GM18507 (cell line): Measurements from ENCODE around the gene DLX5.

Source experiments
- DNase-seq: peaks from one replicate; pipeline ENCODE4 v3.0.0; 2011; ENCODE audit warnings: low read depth; ENCODE audit not compliant: insufficient read length; ENCODE audit errors: extremely low spot score
- FAIRE-seq: peaks from 2 replicates; lab custom pipeline; 2011; peaks lifted over from hg19 to GRCh38; lab: Jason Lieb, UNC

Gene DLX5

DNA sequence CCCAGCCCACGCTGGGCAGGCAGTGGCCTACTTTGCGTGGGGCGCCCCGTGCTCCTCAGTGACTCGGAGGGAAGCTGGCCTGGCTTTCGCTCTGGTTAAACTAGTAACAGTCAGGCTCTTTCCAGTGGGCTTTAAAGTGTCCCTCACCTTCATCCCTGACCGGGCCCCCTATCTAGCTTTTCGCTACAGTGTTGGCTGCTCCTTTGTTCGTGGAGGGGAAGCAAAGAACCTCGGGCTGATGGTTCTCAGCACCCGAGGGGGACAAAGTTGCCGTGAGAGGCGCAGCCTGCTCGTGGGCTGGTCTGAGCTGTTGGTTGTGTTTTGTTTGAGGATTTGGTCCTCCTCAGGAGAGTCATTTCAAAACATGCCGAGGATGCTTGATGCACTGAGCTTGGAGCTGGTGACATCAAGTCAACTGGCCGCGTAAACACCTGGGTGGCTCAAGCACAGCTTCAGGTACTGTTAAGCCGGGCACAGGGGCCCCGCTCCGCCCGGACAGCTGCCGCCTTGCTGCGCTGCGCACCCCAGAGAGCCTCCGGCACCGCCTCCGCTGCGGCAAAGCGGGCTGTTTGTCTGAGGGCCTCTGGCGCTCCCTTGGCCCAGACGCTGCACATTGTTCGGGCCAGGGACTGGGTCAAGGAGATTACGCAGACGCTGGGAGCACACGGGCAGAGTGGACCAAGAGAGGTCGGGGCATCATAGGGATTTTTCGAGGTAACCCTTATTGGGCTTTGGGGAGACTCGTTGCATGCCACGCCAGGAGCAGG is 17.6 kb downstream of the DLX5 start:
- DNase-seq = no peak

DNA sequence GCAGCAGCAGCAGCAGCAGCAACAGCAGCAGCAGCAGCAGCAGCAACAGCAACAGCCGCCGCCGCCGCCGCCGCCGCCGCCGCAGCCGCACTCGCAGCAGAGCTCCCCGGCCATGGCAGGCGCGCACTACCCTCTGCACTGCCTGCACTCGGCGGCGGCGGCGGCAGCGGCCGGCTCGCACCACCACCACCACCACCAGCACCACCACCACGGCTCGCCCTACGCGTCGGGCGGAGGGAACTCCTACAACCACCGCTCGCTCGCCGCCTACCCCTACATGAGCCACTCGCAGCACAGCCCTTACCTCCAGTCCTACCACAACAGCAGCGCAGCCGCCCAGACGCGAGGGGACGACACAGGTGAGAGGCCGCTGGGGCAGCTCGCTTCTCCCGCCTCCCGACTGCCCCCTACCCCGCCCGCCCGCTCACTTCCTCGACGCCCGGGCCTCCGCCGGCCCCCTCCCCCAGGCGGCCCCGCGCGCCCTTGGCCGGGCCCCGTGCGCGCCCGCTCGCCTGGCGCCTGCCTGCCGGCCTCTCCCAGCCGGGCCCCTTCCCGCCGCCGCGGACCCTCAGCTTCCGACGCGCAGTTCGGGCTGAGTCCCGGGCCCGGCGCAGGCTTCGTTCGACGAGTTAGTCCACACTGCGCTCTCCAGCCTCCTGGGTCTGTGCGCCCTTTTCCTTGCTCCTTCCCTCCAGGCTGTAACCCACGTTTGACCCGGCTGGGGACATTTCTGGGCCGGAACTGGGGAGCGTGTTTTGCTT is 18.4 kb downstream of the DLX5 start:
- FAIRE-seq (no peak), DNase-seq (no peak)

More for the DNA sequence above, 17.6 kb downstream of the DLX5 start:
- no peak for FAIRE-seq

DNA sequence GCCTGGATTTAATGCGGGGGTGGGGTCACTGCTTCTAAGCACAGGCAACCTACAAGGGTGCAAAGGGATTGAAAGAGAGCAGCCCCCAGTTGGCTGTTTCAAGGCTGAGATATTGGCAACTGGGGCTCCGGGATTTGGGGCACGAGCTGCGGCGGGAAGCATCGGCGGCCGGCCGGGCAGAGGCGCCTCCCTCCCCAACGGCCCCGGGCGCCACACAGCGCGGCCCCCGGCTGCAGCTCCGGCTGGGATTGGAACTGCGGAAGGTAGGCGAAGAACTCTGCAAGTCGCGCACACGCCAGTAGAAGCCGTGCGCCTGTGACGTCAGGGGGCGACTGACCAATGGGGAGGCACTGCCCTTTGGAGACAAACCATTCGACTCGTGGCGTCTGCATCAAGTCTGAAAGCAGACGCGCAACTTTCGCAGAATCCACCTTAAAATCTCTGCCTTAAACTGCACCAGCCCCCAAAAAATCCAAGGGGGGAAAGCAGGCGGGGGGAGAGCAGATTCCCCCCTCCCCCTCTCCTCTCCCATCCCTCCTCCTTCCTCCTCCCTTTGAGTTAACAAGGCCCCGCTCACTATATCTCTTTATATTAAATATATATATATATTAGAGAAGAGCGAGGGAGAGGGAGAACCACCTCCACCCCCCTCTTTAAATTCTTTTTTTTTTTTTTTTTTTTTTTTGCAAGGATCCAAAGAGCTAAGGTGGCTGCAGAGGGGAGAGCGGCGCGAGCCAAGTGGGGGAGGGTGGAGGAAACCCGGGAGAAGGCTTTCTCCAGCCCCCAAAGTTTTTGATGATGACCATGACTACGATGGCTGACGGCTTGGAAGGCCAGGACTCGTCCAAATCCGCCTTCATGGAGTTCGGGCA is 19.2 kb downstream of the DLX5 start, which contains the start of gene DLX6:
TSS of gene DLX6 (plus strand) at position 371 of the 872 bp plus-strand sequence. CDS start at position 796, 425 bp downstream.
- DNase-seq = no peak
- no peak for FAIRE-seq

DNA sequence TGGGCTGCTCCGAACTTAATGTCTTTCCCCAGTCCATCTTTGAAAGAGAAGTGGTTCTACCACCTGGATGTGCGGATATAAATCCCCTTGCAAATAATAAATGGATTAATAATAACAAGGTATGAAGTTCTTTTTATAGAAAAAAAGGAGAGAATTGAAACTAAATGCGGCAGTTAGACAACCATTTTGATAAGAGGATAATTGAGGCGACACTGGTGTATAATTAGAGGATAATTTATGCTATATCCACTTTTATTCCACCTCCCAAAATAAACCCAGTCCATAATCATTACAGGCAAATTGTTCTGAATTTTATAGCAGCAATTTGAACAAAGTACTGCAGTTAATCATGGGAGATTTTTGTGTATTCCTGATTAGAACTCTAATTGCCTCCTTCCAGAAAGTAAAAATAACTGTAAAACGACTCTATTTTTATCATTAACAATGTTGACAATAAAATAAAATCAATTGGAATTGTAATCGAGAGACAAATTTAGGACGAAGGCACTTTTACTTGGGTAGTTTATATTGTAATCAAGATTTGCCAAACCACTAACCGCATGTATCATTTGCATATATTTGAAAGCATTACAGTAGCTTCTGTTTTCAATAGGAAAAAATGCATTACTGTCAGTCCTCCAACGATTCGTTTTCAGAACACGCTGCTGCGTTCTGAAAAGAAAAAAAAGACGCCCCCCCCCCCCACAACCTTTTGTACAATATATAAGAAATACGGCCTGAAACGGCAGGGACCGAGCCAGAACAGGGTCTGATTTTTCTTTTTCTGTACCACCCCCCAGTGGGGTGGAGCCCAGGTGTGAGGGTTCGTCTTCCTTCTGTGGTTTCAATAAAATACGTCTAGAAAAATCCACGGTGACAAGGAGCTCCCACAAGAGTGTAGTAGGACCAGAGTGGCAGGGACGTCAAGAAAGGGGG is 20.1 kb downstream of the DLX5 start:
- no peak for DNase-seq
- FAIRE-seq = no peak

DNA sequence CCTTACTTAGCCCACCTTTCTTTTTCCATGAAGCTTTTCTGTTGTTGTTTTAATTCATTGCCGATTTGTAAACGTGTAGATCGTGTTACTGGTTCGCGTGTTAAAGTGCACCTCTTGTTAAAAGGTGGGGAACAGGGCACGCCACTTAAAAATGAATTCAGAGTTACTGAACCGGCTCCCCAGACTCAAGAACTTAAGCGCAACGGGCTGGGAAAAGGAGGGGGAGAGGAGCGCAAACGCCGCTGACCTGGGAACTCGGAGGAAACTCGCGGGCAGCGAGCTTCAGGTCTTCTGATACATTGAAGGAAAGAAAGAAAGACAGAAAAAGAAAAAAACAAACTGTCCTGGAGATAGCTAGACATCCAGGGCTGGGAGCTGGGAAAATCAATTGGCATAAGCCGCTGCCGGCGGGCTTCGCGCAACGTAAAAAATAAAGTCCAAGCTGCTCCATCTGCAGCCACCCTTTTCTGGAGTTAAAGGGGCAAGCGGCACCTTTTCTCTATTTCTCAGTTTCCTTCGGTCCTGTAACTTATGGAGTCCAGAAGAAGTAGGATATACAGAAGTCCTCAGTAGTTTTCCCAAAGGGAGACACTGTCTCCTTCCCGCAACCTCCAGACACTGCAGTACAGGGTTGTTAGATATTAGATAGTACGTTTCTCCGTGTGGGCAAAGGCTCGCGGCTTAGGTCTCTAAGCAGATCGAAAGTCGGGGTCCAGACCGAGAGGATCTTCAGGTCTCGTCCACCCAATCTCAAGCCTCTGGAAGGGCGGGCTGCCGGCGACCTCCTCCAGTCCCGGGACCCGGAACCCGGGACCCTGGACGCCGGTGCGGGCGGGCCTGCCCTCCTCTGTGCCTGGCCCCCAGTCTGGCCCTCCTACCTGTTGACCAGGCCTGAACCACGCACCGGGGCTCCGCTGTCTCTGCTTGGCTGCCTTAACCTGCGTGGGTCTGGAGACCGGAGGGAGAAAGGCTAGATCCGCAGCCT is 21.1 kb downstream of the DLX5 start:
- DNase-seq = no peak
- FAIRE-seq = no peak

DNA sequence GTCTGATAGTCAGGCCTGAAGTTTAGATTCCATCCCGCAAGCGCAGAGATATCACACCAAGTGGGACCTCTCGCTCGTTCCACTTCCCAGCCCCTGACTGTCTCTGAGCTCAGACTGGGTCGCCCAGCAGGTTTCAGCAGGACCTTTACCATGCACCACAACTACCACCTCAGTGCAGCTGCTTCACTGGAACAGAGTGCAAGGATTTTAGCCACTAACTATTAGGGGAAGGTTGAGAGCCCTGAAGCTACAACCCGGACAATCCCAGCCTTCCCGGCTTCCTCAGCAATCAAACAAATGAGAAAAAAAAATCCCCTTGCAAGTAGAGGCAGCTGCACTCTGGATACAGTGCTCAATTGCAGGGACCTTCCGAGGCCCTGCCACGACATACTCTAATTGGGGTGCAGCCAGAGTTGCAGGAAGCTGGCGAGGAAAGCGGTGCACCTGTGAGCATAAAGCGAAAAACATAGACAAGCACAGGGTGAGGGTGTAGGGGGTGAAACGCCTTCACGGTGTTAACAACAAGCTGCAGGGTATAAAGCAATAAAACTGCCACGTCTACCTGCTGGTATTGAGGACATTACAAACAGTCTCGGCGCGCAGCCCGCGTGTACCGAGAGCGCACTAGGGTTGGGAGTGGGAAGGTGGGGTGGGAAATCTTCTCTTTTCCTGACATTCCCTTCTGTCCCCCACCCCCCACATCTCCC is 21.9 kb downstream of the DLX5 start:
- FAIRE-seq (no peak), DNase-seq (no peak)

DNA sequence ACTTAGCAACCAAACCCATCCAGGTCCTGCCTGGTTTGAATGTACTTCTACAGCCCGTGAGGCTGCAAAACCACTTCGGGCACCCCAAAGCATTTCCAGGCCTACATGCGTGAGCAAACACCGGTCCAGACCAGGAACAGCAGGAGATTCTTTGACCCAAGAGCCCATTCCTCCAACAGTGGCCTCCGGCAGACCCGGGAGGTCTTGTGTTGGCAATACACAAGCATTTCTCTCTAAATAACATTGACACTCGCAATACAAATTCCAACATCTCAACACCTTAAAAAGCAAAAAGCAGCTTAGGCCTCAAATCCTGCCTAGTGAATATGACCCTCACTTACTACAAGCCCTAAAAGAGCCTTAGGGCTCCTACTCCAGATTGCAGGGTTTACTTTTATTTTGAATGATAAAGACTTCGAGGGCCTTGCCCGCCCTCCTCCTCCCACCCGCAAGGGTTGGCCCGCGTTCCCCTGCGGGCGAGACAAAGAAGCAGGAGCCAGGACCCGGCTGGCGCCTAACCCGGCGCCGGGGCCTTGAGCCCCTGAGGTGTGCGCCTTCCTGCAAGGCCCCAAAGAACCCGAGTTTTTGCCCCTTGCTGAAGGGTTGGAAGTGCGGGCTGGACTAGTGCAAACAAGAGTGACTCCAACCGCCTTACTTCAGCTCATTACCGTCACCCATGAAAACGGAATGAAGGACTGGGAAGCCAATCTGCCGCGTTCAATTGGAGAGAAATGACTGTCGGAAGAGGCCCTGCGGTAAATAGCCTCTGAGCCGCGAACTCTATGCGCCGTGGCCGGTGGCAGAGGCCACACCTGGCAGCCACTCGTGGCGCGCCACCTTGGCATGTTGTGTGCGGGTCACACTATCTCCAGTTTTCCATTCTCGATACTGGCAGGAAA is 22.7 kb downstream of the DLX5 start:
- FAIRE-seq (no peak), DNase-seq (no peak)

DNA sequence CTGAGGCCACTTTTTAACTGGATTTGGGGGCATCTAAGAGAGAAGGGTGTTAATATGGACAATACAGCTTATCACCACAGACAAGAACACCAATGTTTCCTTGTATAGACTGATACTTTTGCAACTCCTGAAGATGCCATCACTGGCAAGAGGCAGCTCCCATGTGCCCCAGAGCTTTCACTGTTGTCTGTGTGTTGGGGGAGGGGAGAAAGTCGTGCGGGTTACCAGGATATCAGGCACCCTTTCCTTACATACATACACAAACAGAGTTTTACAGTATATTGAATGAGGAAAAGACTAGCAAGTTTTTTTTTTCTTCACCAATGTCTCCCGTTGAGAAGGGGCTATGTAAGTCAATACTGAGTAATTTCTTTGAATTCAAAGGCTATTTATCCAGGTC is 23.4 kb downstream of the DLX5 start:
- DNase-seq = no peak
- FAIRE-seq = no peak

DNA sequence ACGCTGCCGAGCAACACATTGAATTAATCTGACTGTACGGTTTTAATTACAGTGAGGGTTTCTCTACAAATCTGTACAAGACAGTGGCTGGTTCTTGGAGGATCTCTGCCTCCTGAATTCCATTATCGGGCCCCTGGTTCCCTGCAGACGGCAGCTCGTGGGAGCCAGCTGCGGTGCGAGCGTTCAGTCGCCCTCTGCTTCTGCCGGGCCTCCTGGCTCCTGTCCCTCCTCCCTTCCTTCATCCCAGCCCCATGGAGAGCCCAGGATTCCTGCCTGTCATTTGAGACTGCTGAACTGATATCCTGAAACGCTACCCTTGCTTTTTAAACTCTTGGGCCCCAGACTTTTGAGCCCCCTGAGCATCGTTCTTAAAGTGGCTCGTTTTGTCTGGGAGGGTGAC is 25.9 kb downstream of the DLX5 start:
- DNase-seq = no peak

DNA sequence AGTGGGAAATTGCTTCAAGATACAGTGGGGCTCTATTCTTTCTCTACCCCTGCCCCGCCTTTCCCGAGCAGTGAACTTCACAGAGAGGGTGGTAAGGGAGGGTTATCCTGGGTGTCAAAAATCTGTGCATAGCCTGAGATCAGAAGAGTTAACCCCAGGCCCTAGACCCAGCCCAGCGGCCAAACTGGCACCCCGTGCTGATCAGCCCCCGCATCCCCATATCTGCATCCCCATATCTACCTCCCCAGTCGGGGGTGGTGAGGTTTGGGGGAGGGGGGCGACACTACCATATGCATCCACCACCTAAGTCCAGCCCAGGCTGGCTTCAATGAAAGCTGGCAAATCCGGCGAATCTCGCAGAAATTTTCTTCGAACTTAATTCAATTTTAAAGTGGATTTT is 26.3 kb downstream of the DLX5 start:
- no peak for DNase-seq
- no peak for FAIRE-seq

More for the DNA sequence above, 25.9 kb downstream of the DLX5 start:
- no peak for FAIRE-seq

DNA sequence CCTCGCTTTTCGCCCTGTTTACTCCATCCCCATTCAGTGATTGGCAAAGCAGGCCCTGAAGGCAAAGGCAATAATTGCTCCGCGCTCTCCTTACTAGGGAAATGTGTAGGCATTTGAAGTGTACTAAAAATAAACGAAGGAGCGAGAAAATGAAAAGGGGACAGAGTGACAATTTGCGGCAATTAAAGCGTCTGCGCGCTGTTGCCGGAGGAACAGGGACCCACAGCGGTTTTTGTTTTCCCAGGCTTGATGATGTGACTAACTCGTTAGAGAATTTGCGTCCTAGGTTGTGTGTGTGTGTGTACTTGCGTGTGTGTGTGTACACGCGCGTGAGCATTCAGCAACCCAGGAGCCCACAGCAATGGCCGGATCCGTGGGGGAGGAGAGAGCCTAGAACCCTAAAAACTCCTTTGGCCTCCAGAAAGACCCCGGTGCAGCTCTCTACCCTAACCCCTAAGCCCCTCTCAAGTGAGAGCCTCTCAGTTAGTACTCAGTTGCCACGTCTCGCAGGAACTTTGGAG is 27.1 kb downstream of the DLX5 start:
- no peak for FAIRE-seq
- no peak for DNase-seq

DNA sequence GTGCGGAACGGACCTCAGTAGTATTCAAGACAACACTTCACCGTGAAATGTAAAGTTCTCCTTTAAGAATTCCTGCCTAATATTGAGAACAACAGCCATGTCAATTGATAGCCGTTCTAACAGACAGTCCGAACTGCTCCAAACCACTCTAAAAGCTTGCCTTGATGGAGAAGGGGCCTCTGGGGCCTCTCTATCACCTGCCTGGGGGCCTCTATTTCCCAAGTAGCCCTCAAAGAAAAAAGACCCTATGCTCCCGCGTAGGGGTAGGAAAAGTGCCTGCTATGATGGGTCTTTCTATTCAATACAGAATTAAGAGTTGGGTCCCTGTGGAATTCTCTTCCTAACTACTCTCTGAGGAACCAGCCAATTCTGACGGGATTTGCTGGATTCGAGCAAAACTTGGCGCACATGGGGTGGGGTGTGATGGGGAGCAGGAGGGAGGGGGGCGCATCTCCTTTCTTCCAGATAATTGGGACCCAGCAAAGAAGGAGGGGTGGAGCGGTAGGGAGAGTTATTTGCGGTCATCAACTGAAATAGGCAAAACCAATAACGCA is 27.6 kb downstream of the DLX5 start:
- DNase-seq (no peak), FAIRE-seq (no peak)

DNA sequence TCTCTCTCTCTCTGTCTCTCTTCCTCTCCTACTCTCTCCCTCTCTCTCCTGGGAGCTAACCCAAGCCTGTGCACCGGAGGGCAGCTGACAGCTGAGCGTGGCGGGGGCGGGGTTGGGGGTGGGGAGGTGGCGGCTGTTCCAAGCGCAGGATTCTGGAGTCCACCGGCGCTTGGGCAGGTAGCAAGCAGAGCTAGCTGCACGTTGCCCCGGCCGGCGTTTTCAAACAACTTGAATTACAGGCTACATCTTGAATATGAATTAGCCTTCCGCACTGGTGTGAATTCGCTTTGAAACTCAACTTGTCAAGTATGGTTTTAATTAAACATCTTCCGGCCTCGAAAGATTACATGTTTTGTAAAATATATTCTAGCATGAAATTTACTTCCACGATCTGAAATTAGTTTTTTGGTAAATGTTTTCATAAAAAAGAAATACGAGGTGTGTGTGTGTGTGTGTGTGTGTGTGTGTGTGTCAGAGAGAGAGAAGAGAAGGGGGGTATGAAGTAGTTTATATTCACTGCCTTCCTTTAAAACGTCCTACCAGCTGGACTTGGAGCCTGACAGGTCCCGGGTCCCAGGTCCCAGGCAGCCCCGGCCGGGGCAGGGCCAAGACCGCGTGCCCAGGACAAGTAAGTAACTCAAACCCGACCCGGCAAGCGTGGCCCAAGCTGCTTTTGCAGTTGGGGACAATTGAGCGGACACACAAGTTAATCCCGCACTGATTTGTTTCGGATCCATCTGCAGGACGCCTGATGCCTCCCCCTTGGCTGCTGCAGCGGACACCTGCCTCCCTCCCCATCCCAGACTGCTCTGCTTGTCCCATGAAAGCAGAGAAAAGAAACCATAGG is 28.3 kb downstream of the DLX5 start:
- no peak for FAIRE-seq
- DNase-seq = no peak

DNA sequence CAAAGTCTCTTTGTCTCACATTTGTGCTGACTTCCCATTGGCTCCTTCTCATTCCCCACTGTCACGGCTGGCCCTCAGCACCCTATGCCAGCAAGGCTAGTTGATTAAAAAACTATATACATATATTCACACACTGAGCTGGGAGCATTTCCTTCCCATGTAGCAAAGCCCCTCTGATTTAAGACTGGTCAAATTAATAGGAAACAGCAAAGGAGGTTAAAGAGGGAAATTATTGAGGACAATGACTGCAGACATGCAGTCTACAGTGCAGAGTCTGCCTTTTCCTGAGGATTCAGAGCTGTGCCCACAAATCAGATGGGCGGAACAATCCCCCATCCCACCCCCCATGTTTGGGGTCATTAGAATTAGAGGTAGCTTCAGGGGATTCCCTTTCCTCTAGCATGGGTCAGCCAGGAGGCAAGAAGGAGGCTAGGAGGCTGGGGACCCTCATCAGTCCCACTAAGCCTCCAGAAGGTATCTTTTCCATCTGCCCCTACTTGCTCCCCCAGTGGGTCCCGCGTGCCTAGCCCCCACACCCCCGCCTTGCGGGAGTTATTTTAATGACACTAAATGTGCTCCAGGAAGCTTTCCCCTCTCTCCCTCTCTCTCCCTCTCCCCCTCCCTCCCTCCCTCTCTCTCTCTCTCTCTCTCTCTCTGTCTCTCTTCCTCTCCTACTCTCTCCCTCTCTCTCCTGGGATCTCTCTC is 29.1 kb downstream of the DLX5 start:
- FAIRE-seq (no peak), DNase-seq (no peak)
